ENCODE measurements around the gene TH.

The TH gene

GRCh38 chr11:2175659-2176058, 4.0 kb upstream of the TH start:
- no peak overlapping the region for H3K27ac ChIP-seq (ENCODE audit: insufficient read depth in 1 of 2, low read depth in 1 of 2, low read length in 2 of 2, poor library complexity in 1 of 2, severe bottlenecking in 2 of 2)
- ChIA-PET POLR2A (no interaction called here), CTCF (no interaction called here)
- H3K36me3 ChIP-seq (ENCODE audit: control insufficient read depth in 4 of 4, insufficient read depth in 4 of 4, low read length in 3 of 4) = no peaks in the 10 kb centered on the region
- H3K27me3 ChIP-seq (replicated peaks in 2 of 5; ENCODE audit: control insufficient read depth in 4 of 5, insufficient read depth in 5 of 5, low read length in 4 of 5) = no peaks in the 10 kb centered on the region
- no peaks in the 10 kb centered on the region for H3K9me3 ChIP-seq (ENCODE audit: control extremely low read depth in 1 of 5, control insufficient read depth in 4 of 5, insufficient read depth in 2 of 5, low read depth in 1 of 5, low read length in 4 of 5)
- no peaks in the 10 kb centered on the region for H3K4me1 ChIP-seq (ENCODE audit: control extremely low read depth in 1 of 4, control insufficient read depth in 4 of 4, insufficient read depth in 4 of 4, low read length in 3 of 4)
- 70% methylated on average over 13 of the region's 13 CpGs for WGBS (ENCODE audit: insufficient coverage)
- no peak for DNase-seq
- H3K4me3 ChIP-seq (ENCODE audit: control insufficient read depth in 1 of 7, extremely low read depth in 1 of 7, insufficient read depth in 4 of 7, low read depth in 2 of 7, low read length in 6 of 7) = no peak overlapping the region

DNA sequence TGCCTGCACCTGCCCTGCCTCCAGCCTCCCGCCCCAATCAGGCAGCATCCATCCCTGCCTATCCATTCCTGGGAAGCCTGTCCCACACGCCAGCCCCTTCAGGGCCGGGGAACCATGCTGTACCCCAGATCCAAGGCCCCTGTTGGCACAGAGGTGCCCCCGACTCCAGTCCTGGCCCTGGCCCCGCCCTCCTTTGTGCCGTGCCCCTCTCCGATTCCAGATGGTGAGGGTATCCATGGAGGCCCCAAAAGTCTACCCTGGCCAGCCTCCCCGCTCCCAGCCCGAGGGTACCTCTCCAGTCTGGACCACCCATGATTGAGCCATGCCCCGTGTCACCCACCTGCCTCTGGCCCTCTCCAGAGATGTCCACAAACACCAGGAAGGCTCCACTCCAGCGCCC, 2.7 kb upstream of the TH start:
- ChIA-PET CTCF (interaction anchor here (0.7 to 1.9 kb wide), 5 partner anchors 11 to 246 kb away, joined by 3 to 4 read pairs (median 3); no protein-coding TSS in a partner anchor), POLR2A (no interaction called here)
- Histone ChIP-seq H3K4me1 (ENCODE audit: control extremely low read depth in 1 of 4, control insufficient read depth in 4 of 4, insufficient read depth in 4 of 4, low read length in 3 of 4) (no peaks in the 10 kb centered on the region), H3K4me3 (ENCODE audit: control insufficient read depth in 1 of 7, extremely low read depth in 1 of 7, insufficient read depth in 4 of 7, low read depth in 2 of 7, low read length in 6 of 7) (no peak overlapping the region), H3K27me3 (replicated peaks in 2 of 5; ENCODE audit: control insufficient read depth in 4 of 5, insufficient read depth in 5 of 5, low read length in 4 of 5) (peaks cover 0 to 5% (median 0%) of the 10 kb centered on the region in 5 experiments), H3K36me3 (ENCODE audit: control insufficient read depth in 4 of 4, insufficient read depth in 4 of 4, low read length in 3 of 4) (no peaks in the 10 kb centered on the region), H3K9me3 (ENCODE audit: control extremely low read depth in 1 of 5, control insufficient read depth in 4 of 5, insufficient read depth in 2 of 5, low read depth in 1 of 5, low read length in 4 of 5) (no peaks in the 10 kb centered on the region), H3K27ac (ENCODE audit: insufficient read depth in 1 of 2, low read depth in 1 of 2, low read length in 2 of 2, poor library complexity in 1 of 2, severe bottlenecking in 2 of 2) (no peak overlapping the region)
- DNase-seq = no peak
- 97% methylated on average over 11 of the region's 11 CpGs for WGBS (ENCODE audit: insufficient coverage)

DNA sequence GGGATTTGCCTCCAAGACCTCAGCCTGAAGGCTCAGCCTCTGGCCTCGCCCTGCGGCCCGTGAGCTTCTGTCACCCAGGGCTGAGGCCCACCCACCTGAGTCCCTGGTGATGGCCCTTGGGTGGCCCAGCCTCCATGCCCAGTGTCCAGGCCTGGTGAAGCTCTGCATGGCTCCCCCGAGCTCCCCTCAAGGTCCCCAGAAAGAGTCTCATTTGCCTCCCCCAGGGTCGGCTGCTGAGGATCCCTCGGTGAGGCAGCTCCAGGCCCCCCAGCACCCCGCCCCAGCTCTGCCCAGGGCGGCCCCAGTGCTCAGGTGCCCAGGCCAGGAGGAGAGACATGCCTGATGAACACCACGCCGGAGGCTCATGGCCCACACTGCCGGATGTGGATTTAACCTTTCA, 2.1 kb upstream of the TH start:
- Histone ChIP-seq H3K36me3 (ENCODE audit: control insufficient read depth in 4 of 4, insufficient read depth in 4 of 4, low read length in 3 of 4) (no peaks in the 10 kb centered on the region), H3K4me3 (ENCODE audit: control insufficient read depth in 1 of 7, extremely low read depth in 1 of 7, insufficient read depth in 4 of 7, low read depth in 2 of 7, low read length in 6 of 7) (no peak overlapping the region), H3K4me1 (ENCODE audit: control extremely low read depth in 1 of 4, control insufficient read depth in 4 of 4, insufficient read depth in 4 of 4, low read length in 3 of 4) (no peaks in the 10 kb centered on the region), H3K27ac (ENCODE audit: insufficient read depth in 1 of 2, low read depth in 1 of 2, low read length in 2 of 2, poor library complexity in 1 of 2, severe bottlenecking in 2 of 2) (no peak overlapping the region), H3K27me3 (replicated peaks in 2 of 5; ENCODE audit: control insufficient read depth in 4 of 5, insufficient read depth in 5 of 5, low read length in 4 of 5) (peaks cover 0 to 9% (median 0%) of the 10 kb centered on the region in 5 experiments), H3K9me3 (ENCODE audit: control extremely low read depth in 1 of 5, control insufficient read depth in 4 of 5, insufficient read depth in 2 of 5, low read depth in 1 of 5, low read length in 4 of 5) (no peaks in the 10 kb centered on the region)
- ChIA-PET POLR2A (no interaction called here), CTCF (interaction anchor here (1.0 to 1.9 kb wide), 3 partner anchors 10 to 247 kb away, joined by 3 to 4 read pairs (median 3); no protein-coding TSS in a partner anchor)
- DNase-seq = no peak
- 70% methylated on average over 11 of the region's 11 CpGs for whole genome bisulfite sequencing (ENCODE audit: insufficient coverage)

DNA sequence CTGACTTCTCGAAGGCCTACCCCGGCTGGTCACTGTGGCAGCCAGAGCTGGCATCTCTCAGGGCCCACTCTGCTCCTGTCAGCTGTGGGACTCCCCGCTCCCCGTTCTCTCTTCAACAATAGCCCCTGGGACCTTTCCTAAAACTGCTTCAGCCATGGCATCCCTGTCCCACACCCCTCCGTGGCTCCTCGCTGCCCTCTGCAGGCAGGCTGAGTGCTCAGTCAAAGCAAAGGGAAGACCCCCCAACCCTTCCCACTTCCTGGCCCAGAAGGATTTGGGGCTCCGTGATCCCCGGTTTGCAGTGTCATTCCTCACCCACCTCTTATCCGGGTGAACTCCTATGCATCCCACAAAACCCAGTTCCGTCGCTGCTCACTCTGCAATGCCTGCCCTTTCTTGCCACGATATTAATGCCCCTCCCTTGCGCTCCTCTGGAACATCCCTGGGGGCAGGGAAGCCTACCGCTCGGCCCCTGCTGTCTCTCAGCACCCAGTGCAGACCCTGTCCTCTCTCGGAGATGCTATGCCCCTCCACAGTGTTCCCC, 1.6 kb upstream of the TH start:
- peaks cover 0 to 9% (median 0%) of the 10 kb centered on the region in 5 experiments for H3K27me3 ChIP-seq (replicated peaks in 2 of 5; ENCODE audit: control insufficient read depth in 4 of 5, insufficient read depth in 5 of 5, low read length in 4 of 5)
- H3K4me3 ChIP-seq (ENCODE audit: control insufficient read depth in 1 of 7, extremely low read depth in 1 of 7, insufficient read depth in 4 of 7, low read depth in 2 of 7, low read length in 6 of 7) = no peak overlapping the region
- 77% methylated on average over 15 of the region's 16 CpGs for WGBS (ENCODE audit: insufficient coverage)
- POLR2A ChIA-PET = no interaction called here
- CTCF ChIA-PET = interaction anchor here (1.1 to 1.9 kb wide), 2 partner anchors 10 to 15 kb away, joined by 3 to 4 read pairs; no protein-coding TSS in a partner anchor
- peak; percentile 18 to 44 (median 32) for DNase-seq
- H3K9me3 ChIP-seq (ENCODE audit: control extremely low read depth in 1 of 5, control insufficient read depth in 4 of 5, insufficient read depth in 2 of 5, low read depth in 1 of 5, low read length in 4 of 5) = no peaks in the 10 kb centered on the region
- H3K36me3 ChIP-seq (ENCODE audit: control insufficient read depth in 4 of 4, insufficient read depth in 4 of 4, low read length in 3 of 4) = no peaks in the 10 kb centered on the region
- no peak overlapping the region for H3K27ac ChIP-seq (ENCODE audit: insufficient read depth in 1 of 2, low read depth in 1 of 2, low read length in 2 of 2, poor library complexity in 1 of 2, severe bottlenecking in 2 of 2)
- no peaks in the 10 kb centered on the region for H3K4me1 ChIP-seq (ENCODE audit: control extremely low read depth in 1 of 4, control insufficient read depth in 4 of 4, insufficient read depth in 4 of 4, low read length in 3 of 4)

DNA sequence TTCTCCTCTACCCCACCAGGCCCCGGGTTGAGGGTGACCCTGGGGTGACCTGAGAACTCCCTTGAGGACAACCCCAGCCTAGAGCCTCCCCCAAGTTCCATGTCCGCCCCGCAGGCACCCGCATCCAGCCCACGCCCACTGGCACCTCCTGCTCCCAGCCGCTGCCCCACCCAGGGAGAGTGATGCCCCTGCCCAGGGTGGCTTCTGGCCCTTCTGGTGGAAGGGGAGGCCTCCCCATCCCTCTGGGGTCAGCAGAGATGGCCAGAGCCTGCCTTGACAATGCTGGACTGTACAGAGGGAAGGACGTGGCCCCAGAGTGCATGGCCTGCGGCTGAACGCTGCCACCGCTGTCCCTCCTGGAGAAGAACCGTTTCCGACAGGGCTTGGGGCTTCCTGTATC, 1.1 kb upstream of the TH start:
- ChIA-PET CTCF (interaction anchor here (1.8 kb wide), 1 partner anchor 21 kb away, joined by 6 read pairs; no protein-coding TSS in a partner anchor), POLR2A (no interaction called here)
- DNase-seq = no peak
- H3K27me3 ChIP-seq (replicated peaks in 2 of 5; ENCODE audit: control insufficient read depth in 4 of 5, insufficient read depth in 5 of 5, low read length in 4 of 5) = peaks cover 0 to 12% (median 0%) of the 10 kb centered on the region in 5 experiments
- WGBS (ENCODE audit: insufficient coverage) = 86% methylated on average over 12 of the region's 12 CpGs
- H3K9me3 ChIP-seq (ENCODE audit: control extremely low read depth in 1 of 5, control insufficient read depth in 4 of 5, insufficient read depth in 2 of 5, low read depth in 1 of 5, low read length in 4 of 5) = no peaks in the 10 kb centered on the region
- H3K36me3 ChIP-seq (ENCODE audit: control insufficient read depth in 4 of 4, insufficient read depth in 4 of 4, low read length in 3 of 4) = no peaks in the 10 kb centered on the region
- no peak overlapping the region for H3K4me3 ChIP-seq (ENCODE audit: control insufficient read depth in 1 of 7, extremely low read depth in 1 of 7, insufficient read depth in 4 of 7, low read depth in 2 of 7, low read length in 6 of 7)
- H3K27ac ChIP-seq (ENCODE audit: insufficient read depth in 1 of 2, low read depth in 1 of 2, low read length in 2 of 2, poor library complexity in 1 of 2, severe bottlenecking in 2 of 2) = no peak overlapping the region
- no peaks in the 10 kb centered on the region for H3K4me1 ChIP-seq (ENCODE audit: control extremely low read depth in 1 of 4, control insufficient read depth in 4 of 4, insufficient read depth in 4 of 4, low read length in 3 of 4)

DNA sequence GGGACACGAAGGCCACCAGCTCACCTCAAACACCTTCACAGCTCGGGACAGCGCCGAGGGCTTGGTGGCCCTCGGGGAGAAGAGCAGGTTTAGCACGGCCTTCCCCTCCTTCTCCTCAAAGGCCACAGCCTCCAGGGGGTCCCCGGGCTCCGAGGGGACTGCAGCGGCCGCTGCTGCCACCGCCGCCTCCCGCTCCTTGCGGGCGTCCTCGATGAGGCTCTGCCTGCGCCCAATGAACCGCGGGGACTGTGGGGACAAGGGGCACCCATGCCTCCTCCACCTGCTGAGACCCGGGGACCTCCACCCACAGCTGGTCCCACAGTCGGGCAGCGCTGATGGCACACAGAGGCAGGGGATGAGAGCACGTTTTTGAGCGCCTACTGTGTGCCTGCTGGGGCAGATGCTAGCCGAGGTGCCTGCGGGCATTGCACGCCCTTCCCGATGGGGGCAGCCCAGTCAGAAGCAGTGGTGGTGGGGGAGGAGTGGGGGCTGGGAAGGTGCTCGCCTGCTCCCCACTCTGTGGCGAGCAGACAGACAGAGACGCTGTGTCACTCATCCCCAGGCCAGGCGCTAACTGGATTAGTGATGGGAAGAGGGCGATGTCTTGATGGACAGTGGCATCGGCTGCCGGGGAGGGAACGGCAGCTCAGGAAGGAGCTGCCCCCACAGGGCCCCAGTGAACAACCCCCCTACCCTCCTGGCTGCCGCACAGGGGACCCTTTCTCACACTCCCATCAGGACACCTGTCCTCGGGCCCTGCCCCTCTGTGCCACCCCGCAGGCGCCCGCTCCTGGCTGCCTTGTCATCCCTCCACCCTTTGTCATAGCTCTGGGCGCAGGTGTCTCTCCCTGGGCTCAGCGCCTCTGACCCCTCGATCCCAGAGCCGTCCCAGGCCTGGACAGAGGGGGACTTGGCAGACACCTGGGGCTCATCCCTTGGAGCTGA, 1.7 kb downstream of the TH start:
- 81% methylated on average over 28 of the region's 45 CpGs for WGBS (ENCODE audit: insufficient coverage)

DNA sequence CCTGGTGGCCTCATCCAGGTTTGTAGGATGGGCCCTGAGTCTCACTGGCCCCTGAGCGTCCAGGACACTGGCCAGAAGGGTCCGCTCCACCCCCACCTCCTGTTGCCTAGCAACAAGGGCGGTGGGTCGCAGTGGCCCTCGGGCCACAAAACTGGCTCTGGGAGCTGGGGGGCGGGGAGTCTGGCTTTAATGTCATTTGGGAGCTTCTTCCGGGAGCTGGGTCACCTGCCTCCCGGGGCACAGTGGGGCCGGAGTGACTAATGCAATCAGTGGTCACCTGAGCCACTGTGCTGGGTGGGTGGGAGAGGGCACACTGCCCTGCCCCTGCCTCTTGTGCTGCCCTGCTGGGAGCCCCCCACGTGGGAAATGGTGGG, 2.6 kb downstream of the TH start:
- H3K27ac ChIP-seq (ENCODE audit: insufficient read depth in 1 of 2, low read depth in 1 of 2, low read length in 2 of 2, poor library complexity in 1 of 2, severe bottlenecking in 2 of 2) = no peak overlapping the region
- POLR2A ChIA-PET = no interaction called here
- H3K27me3 ChIP-seq (replicated peaks in 2 of 5; ENCODE audit: control insufficient read depth in 4 of 5, insufficient read depth in 5 of 5, low read length in 4 of 5) = peaks cover 0 to 35% (median 5%) of the 10 kb centered on the region in 5 experiments
- no peak for DNase-seq
- H3K4me3 ChIP-seq (ENCODE audit: control insufficient read depth in 1 of 7, extremely low read depth in 1 of 7, insufficient read depth in 4 of 7, low read depth in 2 of 7, low read length in 6 of 7) = no peak overlapping the region
- CTCF ChIA-PET = interaction anchor here (1.6 kb wide), 1 partner anchor 18 kb away, joined by 4 read pairs; no protein-coding TSS in a partner anchor
- no peaks in the 10 kb centered on the region for H3K9me3 ChIP-seq (ENCODE audit: control extremely low read depth in 1 of 5, control insufficient read depth in 4 of 5, insufficient read depth in 2 of 5, low read depth in 1 of 5, low read length in 4 of 5)
- no peaks in the 10 kb centered on the region for H3K36me3 ChIP-seq (ENCODE audit: control insufficient read depth in 4 of 4, insufficient read depth in 4 of 4, low read length in 3 of 4)
- H3K4me1 ChIP-seq (ENCODE audit: control extremely low read depth in 1 of 4, control insufficient read depth in 4 of 4, insufficient read depth in 4 of 4, low read length in 3 of 4) = peaks cover 0 to 7% (median 3%) of the 10 kb centered on the region in 4 experiments
- 85% methylated on average over 7 of the region's 10 CpGs for WGBS (ENCODE audit: insufficient coverage)

More for the DNA sequence above, 1.7 kb downstream of the TH start:
- Histone ChIP-seq H3K36me3 (ENCODE audit: control insufficient read depth in 4 of 4, insufficient read depth in 4 of 4, low read length in 3 of 4) (no peaks in the 10 kb centered on the region), H3K9me3 (ENCODE audit: control extremely low read depth in 1 of 5, control insufficient read depth in 4 of 5, insufficient read depth in 2 of 5, low read depth in 1 of 5, low read length in 4 of 5) (no peaks in the 10 kb centered on the region), H3K4me1 (ENCODE audit: control extremely low read depth in 1 of 4, control insufficient read depth in 4 of 4, insufficient read depth in 4 of 4, low read length in 3 of 4) (peaks cover 0 to 7% (median 3%) of the 10 kb centered on the region in 4 experiments), H3K27me3 (replicated peaks in 2 of 5; ENCODE audit: control insufficient read depth in 4 of 5, insufficient read depth in 5 of 5, low read length in 4 of 5) (peaks cover 0 to 35% (median 5%) of the 10 kb centered on the region in 5 experiments), H3K27ac (ENCODE audit: insufficient read depth in 1 of 2, low read depth in 1 of 2, low read length in 2 of 2, poor library complexity in 1 of 2, severe bottlenecking in 2 of 2) (no peak overlapping the region), H3K4me3 (ENCODE audit: control insufficient read depth in 1 of 7, extremely low read depth in 1 of 7, insufficient read depth in 4 of 7, low read depth in 2 of 7, low read length in 6 of 7) (no peak overlapping the region)
- CTCF ChIA-PET = interaction anchor here (0.6 to 1.6 kb wide), 4 partner anchors 17 to 250 kb away, joined by 3 to 4 read pairs (median 4); no protein-coding TSS in a partner anchor
- no peak for DNase-seq
- POLR2A ChIA-PET = no interaction called here

Data from common myeloid progenitor, CD34-positive (primary cell).